ENCODE measurements around the gene RRP9. TPM values are rescaled to one million over a fixed set of nuclear protein-coding genes. Genes with fewer than 3 reads are reported as not detected.
A peak's percentile ranks its signal among the peaks of the same experiment; 100 is the strongest.

The RRP9 gene
- total and polyA plus RNA-seq, 4 donors = 8.2 to 47.6 (median 33.5) TPM

- Histone ChIP-seq H3K4me3 (peak overlapping the region; percentile 65), H3K27me3 (ENCODE audit: control insufficient read depth in 3 of 3, insufficient read depth in 3 of 3, low read length in 2 of 3) (no peaks in the 10 kb centered on the region), H3K9ac (ENCODE audit: insufficient read depth in 1 of 2, low read length in 2 of 2) (peak overlapping the region; percentile 55 to 56), H3K4me1 (ENCODE audit: control insufficient read depth in 5 of 5, insufficient read depth in 5 of 5, low read length in 5 of 5) (peaks cover 3 to 18% (median 12%) of the 10 kb centered on the region in 5 donors), H3K9me3 (ENCODE audit: control insufficient read depth in 4 of 4, insufficient read depth in 3 of 4, low read length in 3 of 4) (no peaks in the 10 kb centered on the region), H3K36me3 (ENCODE audit: control insufficient read depth in 4 of 4, insufficient read depth in 4 of 4, low read length in 4 of 4) (peaks cover 6 to 17% (median 14%) of the 10 kb centered on the region in 4 donors), H3K27ac (ENCODE audit: low read depth in 1 of 2, low read length in 1 of 2) (peak overlapping the region; percentile 75 to 80)
- ATAC-seq (ENCODE audit: insufficient read depth, low FRiP score) = no peak
- TF ChIP-seq CTCF (IDR thresholded peaks at IDR 0.05; ENCODE audit: control extremely low read depth, extremely low read depth) = no peak
- WGBS, 2 donors = 0% methylated on average over 16 to 20 of the region's 20 CpGs
- DNase-seq = no peak
Measured at GRCh38 chr3:51941463-51941797, 274 bp downstream of the RRP9 start.

- H3K9me3 ChIP-seq (ENCODE audit: control insufficient read depth in 4 of 4, insufficient read depth in 3 of 4, low read length in 3 of 4) = no peaks in the 10 kb centered on the region
- no peaks in the 10 kb centered on the region for H3K27me3 ChIP-seq (ENCODE audit: control insufficient read depth in 3 of 3, insufficient read depth in 3 of 3, low read length in 2 of 3)
- TF ChIP-seq CTCF (IDR thresholded peaks at IDR 0.05; ENCODE audit: control extremely low read depth, extremely low read depth) = no peak
- H3K4me3 ChIP-seq = peak overlapping the region; percentile 65
- ATAC-seq (ENCODE audit: insufficient read depth, low FRiP score) (no peak), DNase-seq (peak in 1 of 3 donors; percentile 30)
- peaks cover 8 to 22% (median 20%) of the 10 kb centered on the region in 4 donors for H3K36me3 ChIP-seq (ENCODE audit: control insufficient read depth in 4 of 4, insufficient read depth in 4 of 4, low read length in 4 of 4)
- peak overlapping the region; percentile 75 to 80 for H3K27ac ChIP-seq (ENCODE audit: low read depth in 1 of 2, low read length in 1 of 2)
- H3K4me1 ChIP-seq (ENCODE audit: control insufficient read depth in 5 of 5, insufficient read depth in 5 of 5, low read length in 5 of 5) = peaks cover 3 to 18% (median 12%) of the 10 kb centered on the region in 5 donors
- H3K9ac ChIP-seq (ENCODE audit: insufficient read depth in 1 of 2, low read length in 2 of 2) = peak overlapping the region; percentile 55 to 56
- 32 to 35% methylated on average over 13 of the region's 13 CpGs for WGBS, 2 donors
Measured at GRCh38 chr3:51940648-51941462, 849 bp downstream of the RRP9 start.

- TF ChIP-seq CTCF (IDR thresholded peaks at IDR 0.05; ENCODE audit: control extremely low read depth, extremely low read depth) = no peak
- Histone ChIP-seq H3K36me3 (ENCODE audit: control insufficient read depth in 4 of 4, insufficient read depth in 4 of 4, low read length in 4 of 4) (peaks cover 14 to 39% (median 28%) of the 10 kb centered on the region in 4 donors), H3K27ac (ENCODE audit: low read depth in 1 of 2, low read length in 1 of 2) (no peak overlapping the region), H3K9ac (ENCODE audit: insufficient read depth in 1 of 2, low read length in 2 of 2) (no peak overlapping the region), H3K4me3 (no peak overlapping the region), H3K4me1 (ENCODE audit: control insufficient read depth in 5 of 5, insufficient read depth in 5 of 5, low read length in 5 of 5) (peaks cover 3 to 18% (median 12%) of the 10 kb centered on the region in 5 donors), H3K9me3 (ENCODE audit: control insufficient read depth in 4 of 4, insufficient read depth in 3 of 4, low read length in 3 of 4) (no peaks in the 10 kb centered on the region), H3K27me3 (ENCODE audit: control insufficient read depth in 3 of 3, insufficient read depth in 3 of 3, low read length in 2 of 3) (no peaks in the 10 kb centered on the region)
- DNase-seq (no peak), ATAC-seq (ENCODE audit: insufficient read depth, low FRiP score) (no peak)
- WGBS, 2 donors = 90 to 92% methylated on average over 9 of the region's 9 CpGs
Measured at GRCh38 chr3:51938780-51939425, 2.8 kb downstream of the RRP9 start.
